NCI-H2029 (cell line): ENCODE measurements around the gene GABRR2.

Experiments used
- DNase-seq: peaks from one replicate; lab custom pipeline; 2025; lab: John Stamatoyannopoulos, UW

The GABRR2 gene

GRCh38 chr6:89315249-89315885, at the start of gene GABRR2:
Gene GABRR2, minus strand, starts transcription at chr6:89315299. Its CDS starts 134 bp downstream, at chr6:89315165.
- no peak for DNase-seq

GRCh38 chr6:89364586-89364985, 49.5 kb upstream of the GABRR2 start:
- no peak for DNase-seq

- DNase-seq = no peak
These were observed 46.1 kb upstream of the GABRR2 start for GRCh38 chr6:89361171-89361570.

GRCh38 chr6:89360415-89360999, 45.4 kb upstream of the GABRR2 start:
- DNase-seq = no peak

- DNase-seq = no peak
These were observed 44.5 kb upstream of the GABRR2 start for GRCh38 chr6:89359561-89359960.

GRCh38 chr6:89357390-89357789, 42.3 kb upstream of the GABRR2 start:
- DNase-seq = no peak

GRCh38 chr6:89356642-89357170, 41.6 kb upstream of the GABRR2 start:
- no peak for DNase-seq

- DNase-seq = no peak
These were observed 40.6 kb upstream of the GABRR2 start for GRCh38 chr6:89355511-89356194.

- peak; percentile 61 for DNase-seq
These were observed 38.7 kb upstream of the GABRR2 start for GRCh38 chr6:89353702-89354392.

GRCh38 chr6:89353118-89353556, 38.0 kb upstream of the GABRR2 start:
- DNase-seq = no peak

- peak; percentile 77 for DNase-seq
These were observed 37.4 kb upstream of the GABRR2 start, which contains the start of gene UBE2J1 for GRCh38 chr6:89352278-89353117. Gene UBE2J1, minus strand, starts transcription at chr6:89352722. Its CDS starts 153 bp downstream, at chr6:89352569.

- no peak for DNase-seq
These were observed 36.7 kb upstream of the GABRR2 start for GRCh38 chr6:89351671-89352277.

GRCh38 chr6:89350281-89350966, 35.3 kb upstream of the GABRR2 start:
- no peak for DNase-seq

GRCh38 chr6:89348372-89348771, 33.3 kb upstream of the GABRR2 start:
- DNase-seq = no peak

GRCh38 chr6:89347825-89348224, 32.7 kb upstream of the GABRR2 start:
- DNase-seq = no peak

- DNase-seq = no peak
These were observed 31.3 kb upstream of the GABRR2 start for GRCh38 chr6:89346433-89346832.

- no peak for DNase-seq
These were observed 24.5 kb upstream of the GABRR2 start for GRCh38 chr6:89339565-89339964.

- DNase-seq = no peak
These were observed 20.1 kb upstream of the GABRR2 start for GRCh38 chr6:89335164-89335563.

GRCh38 chr6:89330910-89331309, 15.8 kb upstream of the GABRR2 start:
- DNase-seq = no peak

GRCh38 chr6:89328976-89329375, 13.9 kb upstream of the GABRR2 start:
- no peak for DNase-seq
